ENCODE measurements around the gene NOD2.

NOD2 gene

GRCh38 chr16:50671644-50672260, 21.7 kb upstream of the NOD2 start:
- DNase-seq, result peak; percentile 21

DNA sequence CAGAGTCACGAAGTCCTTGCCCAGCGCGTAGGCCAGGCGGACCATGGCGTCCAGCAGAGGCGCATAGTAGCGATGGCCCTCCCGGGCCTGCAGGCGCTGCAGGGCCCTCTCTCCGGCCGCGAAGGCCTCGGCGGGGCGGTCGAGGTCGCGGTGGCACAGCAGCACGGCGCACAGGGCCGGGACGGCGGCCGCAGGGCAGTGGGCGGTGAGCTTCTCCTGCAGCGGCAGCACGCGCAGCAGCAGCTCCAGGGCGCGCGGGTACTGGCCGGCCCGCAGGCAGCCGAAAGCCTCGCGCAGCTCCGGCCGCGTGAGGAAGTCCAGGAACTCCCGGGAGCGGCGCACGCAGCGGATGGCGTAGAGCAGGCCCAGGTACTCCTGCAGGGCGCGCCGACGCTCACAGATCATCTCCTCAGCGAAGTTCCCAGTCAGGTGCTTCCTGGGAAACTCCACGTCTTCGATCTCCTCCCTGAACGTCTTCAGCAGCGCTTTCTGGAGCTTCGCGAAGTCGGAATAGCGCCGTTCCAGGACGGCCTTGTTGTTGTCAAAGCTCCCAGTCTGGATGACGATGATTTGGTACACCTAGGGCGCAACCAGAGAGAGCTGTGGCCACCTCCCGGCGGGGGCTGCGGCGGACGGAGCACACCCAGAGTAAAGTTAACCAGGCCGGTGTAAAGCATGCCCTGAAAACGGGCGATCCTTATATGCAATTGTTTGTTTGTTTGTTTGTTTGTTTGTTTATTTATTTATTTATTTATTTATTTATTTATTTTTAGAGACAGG, 19.7 kb upstream of the NOD2 start:
- DNase-seq, result no peak

DNA sequence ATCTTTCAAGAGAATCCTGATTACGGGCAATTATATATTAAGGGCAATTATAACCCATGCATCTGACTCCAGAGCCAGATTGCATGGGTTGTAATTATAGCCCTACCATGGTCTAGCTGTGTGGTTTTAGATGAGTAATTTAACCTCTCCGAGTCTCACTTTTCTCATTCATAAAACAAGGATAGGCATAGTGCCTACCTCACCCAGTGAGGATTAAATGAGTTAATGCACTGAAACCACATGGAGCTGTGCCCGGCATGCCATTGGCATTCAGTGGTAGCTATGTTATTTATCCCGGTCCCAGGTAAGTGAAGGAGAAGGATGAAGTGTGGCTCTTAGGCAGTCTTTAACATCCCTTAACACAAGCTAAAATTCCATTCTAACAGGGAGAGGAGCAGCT, 18.6 kb upstream of the NOD2 start:
- no peak for DNase-seq

DNA sequence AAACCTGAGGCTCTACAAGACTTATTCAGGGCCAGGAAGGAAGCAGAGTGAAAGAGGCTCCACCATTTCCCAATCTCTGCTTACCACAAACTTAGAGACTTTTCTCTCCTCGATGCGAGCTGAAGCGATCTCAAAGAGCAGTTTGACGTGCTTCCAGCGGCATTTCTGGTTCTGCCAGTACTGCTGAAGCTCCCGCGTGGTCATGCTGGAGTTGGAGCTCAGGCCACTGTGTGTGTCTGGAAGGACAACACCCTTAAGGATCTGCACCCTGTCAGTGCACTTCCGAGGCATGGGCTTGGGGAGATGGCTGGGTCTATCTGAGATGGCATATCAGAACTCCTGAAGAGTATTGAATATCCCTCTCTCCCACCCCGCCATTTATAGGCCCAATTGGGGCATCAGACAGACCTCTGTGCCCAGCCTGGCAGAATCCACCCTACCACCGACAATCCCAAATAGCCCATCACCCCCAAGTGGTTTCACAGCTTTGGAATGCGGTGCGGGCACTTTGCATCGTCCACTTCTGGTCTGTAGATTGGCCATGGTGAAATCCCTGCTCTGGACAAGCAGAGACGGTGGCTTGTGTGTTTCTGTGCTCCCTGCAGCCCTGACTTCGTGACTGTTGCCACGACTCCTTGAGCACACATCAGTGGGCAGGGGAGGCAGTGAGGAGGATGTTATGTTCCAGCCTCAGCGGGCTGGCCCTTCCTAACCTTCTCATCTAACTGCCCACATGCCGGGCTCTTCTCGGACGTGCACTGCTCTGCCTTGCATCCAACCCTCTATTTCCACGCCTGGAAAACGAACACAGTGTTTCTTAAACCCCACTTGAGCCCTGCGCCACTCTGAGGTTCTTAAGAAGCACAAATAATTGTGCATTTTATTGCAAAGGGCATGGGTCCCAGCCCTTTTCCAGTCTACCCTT, 17.5 kb upstream of the NOD2 start:
- DNase-seq, result no peak

DNA sequence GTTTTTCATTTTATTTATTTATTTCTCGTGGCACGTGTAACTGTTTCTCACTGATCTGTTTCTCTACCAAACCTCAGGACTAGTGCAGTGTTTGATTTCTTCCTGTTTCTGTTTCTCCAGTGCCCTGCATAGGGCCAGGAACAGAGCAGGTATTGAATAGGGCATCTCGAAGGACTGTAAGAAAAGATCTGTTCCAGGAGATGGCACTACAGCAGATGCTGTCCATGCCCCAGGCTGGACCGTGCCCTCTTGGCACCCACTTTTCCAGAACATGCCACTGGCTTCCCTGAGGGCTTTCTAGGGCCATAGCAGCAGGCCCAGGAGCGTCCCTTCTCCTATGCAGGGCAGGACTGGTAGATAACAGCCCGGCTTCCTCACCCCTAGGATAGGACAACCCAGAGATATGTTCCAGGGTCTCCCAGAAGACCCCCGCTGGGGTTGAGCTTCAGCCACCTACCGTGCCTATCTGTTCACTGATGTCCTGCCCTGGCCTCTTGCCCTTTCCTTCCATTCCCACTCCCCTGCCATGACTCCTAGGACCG, 16.7 kb upstream of the NOD2 start:
- DNase-seq, result no peak

GRCh38 chr16:50677351-50677750, 16.1 kb upstream of the NOD2 start:
- no peak for DNase-seq

- DNase-seq, result no peak
Measured at GRCh38 chr16:50678531-50678930, 14.9 kb upstream of the NOD2 start.

GRCh38 chr16:50679266-50679665, 14.1 kb upstream of the NOD2 start:
- DNase-seq, result no peak

DNA sequence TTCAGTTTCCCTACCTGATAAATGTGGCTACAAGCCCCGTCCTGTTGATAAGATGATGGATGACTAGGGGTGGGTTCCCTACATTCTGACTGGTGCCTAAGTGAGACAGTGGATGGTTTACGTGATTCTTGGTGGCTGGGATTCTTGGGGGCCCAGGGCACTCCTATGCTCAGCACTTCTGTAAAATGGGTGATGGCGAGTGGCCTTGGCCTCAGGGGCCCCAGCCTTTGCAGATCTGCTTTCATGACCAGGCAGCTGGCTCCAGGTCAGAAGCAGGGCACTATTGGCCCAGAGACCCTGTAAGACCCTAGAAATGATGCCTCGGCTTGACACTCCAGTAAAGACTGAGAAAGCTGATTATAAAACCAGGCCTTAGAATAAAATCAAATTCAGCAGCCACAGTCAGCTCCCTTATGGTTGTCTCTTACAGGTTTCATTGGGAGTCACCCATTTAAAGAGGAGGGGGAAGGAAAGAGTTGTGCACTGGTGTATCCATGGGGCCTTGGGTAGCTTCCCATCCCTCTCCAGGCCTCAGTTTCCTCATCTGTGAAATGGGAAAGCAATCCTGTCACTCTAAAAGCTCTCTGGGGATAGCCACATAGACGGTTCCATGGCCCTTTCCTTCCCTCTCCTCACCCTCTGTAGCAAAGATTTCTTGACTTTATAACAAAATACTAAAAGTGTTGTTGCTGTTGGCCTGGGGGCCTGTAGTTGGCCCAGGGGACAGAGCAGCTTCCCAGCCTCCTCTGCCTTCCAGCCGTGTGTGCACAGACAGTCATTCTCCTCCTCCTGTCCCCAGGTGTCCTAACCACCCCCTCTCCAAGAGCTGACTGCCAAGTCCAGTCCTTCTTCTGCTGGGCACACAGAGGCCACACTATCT, 13.5 kb upstream of the NOD2 start:
- no peak for DNase-seq

DNA sequence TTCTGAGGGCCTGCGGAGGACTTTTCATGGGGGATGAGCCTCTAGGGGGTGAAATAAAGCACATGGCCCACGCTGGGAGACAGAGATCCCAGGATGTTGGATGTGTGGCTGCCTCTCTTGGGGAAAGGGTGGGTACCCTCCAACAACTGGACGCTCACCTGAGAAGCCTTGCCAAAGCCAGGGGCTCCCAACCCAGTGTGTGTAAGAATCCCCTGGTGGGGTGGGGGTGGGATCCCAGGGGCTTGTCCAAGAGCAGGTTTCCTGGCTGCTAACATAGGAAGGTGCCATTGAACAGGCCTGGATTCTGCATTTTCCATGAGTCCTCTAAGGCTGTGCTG, 12.9 kb upstream of the NOD2 start:
- no peak for DNase-seq

- no peak for DNase-seq
Measured at GRCh38 chr16:50681021-50681885, 12.2 kb upstream of the NOD2 start, which contains the start of gene SNX20. Gene SNX20 (minus strand): TSS chr16:50681312. CDS start chr16:50677526, 3,786 bp downstream.

GRCh38 chr16:50683689-50684374, 9.6 kb upstream of the NOD2 start:
- no peak for DNase-seq

DNA sequence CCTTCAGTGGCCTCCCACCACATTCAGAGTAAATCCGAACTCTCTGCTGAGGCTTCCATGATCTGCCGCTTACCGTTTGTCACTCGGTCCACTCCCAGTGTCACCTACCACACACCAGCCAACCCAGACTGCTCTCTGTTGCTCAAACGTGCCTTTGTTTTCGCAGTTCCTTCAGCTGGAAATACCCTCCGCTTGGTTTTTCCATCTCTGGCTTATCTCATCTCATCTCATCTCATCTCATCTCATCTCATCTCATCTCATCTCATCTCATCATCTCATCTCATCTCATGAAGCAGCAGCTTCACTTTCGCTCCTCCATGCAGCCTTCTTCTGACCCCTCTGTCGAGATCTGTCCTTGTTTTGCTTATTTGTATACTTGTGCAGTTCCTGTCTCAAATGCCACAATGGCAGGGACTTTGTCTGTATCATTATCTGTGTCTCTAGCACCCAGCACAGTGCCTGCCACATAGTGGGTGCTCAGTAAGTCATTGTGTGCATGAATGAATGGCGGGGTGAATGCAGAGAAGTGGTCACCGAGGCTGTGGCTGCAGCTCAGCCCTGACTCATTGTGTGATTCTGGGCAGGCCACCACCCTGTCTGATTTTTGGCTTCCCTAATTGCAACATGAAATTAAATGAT, 8.5 kb upstream of the NOD2 start:
- no peak for DNase-seq

- no peak for DNase-seq
Measured at GRCh38 chr16:50685462-50686063, 7.8 kb upstream of the NOD2 start.

DNA sequence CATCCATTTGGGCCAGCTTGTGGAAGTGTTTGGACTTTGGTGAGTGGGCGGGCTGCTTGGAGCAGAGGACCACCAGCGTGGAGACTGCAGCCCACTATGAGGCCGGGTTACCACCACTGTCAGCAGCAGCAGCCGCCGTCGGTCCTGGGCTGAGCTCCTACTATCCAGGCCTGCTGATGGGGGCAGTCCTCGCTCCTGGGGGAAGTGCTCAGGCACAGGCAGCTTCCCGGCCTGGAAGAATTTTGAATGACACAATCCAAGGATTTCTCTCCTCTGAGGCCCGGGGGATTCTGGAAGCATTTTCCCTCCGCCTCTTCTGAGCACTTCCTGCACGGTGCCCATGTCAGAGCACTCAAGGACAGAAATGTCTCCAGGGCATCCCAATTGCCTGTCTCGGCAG, 5.3 kb upstream of the NOD2 start:
- no peak for DNase-seq

DNA sequence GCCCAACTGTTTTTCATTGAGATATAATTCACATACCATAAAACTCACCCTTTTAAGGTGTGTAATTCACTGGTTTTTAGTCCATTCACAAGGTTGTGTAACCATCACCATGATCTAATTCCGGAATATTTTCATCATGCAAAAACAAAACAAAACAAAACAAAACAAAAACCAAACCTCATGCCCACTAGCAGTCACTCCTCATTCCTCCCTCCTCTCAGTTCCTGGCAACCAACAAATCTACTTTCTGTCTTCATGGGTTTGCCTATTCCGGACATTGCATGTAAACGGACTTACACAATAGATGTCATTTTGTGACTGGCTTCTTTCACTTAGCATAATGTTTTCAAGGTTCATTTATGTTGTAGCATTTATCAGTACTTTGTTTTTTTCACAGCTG, 4.5 kb upstream of the NOD2 start:
- DNase-seq, result no peak

DNA sequence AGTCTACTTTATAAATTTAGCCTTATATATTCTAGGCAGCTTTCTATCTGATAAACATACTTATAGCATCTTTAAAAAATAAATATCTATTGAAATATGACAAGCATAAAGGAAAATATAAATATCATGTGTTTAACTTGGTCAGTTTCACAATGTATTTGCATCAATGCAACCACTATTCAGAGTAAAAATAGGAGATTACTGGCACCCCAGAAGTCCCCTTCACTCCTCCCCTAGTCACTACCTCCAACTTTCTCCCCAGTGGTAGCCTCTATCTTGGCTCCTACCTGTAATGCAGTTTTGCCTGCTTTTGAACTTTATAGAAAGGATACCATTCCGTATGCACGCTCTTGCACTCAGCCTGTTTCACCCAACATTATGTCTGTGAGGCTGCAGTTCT, 3.2 kb upstream of the NOD2 start:
- DNase-seq, result no peak

DNA sequence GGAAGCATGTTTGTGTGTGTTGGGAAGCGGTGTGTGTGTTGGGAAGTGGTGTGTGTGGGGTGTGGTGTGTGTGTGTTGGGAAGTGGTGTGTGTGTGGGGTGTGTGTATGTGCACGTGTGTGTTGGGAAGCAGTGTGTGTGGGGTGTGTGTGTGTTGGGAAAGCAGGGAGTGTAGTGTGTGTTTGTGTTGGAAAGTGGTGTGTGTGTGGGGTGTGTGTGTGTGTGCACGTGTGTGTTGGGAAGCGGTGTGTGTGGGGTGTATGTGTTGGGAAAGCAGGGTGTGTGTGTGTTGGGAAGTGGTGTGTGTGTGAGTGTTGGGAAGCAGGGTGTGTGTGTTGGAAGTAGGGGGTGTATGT, 785 bp upstream of the NOD2 start:
- no peak for DNase-seq

DNA sequence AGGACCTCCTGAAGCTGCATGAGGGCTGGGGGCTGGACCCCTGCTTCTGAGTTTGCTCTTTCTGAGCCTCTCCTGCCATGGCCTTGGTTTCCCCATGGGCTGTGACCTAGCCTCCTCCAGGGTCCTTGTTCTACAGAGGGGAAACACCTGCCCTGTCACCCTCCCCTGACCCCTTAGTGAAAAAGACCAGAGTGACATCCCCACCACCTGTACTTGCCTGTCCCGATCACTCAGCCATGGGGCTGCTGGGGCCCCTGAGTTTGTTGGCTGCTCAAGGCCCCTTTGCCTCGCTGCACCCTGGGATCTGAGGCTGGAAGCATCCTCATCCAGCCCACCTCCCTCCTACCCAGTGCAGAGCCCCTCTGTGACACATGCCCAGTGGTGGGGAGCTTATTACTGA, 800 bp downstream of the NOD2 start:
- DNase-seq, result no peak
